ENCODE results near the gene MRPS27.

The MRPS27 gene

GRCh38 chr5:72265032-72265877, 54.8 kb downstream of the MRPS27 start:
- H3K9me3 ChIP-seq (ENCODE audit: control insufficient read depth, low read length) = no peaks in the 10 kb centered on the region
- no peak overlapping the region for H3K27ac ChIP-seq
- no peaks in the 10 kb centered on the region for H3K27me3 ChIP-seq (ENCODE audit: control insufficient read depth, insufficient read depth, low read length)
- peaks cover 7% of the 10 kb centered on the region for H3K4me1 ChIP-seq
- H3K9ac ChIP-seq = no peak overlapping the region
- H3K4me3 ChIP-seq (ENCODE audit: low read depth, low read length) = no peak overlapping the region
- peaks cover 10% of the 10 kb centered on the region for H3K79me2 ChIP-seq
- H3K4me2 ChIP-seq (ENCODE audit: low read length) = no peak overlapping the region
- no peak overlapping the region for H2AFZ ChIP-seq
- TF ChIP-seq, protein P1, sequence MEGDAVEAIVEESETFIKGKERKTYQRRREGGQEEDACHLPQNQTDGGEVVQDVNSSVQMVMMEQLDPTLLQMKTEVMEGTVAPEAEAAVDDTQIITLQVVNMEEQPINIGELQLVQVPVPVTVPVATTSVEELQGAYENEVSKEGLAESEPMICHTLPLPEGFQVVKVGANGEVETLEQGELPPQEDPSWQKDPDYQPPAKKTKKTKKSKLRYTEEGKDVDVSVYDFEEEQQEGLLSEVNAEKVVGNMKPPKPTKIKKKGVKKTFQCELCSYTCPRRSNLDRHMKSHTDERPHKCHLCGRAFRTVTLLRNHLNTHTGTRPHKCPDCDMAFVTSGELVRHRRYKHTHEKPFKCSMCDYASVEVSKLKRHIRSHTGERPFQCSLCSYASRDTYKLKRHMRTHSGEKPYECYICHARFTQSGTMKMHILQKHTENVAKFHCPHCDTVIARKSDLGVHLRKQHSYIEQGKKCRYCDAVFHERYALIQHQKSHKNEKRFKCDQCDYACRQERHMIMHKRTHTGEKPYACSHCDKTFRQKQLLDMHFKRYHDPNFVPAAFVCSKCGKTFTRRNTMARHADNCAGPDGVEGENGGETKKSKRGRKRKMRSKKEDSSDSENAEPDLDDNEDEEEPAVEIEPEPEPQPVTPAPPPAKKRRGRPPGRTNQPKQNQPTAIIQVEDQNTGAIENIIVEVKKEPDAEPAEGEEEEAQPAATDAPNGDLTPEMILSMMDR (IDR thresholded peaks at IDR 0.05) = no peak
- H3K36me3 ChIP-seq (ENCODE audit: control insufficient read depth, insufficient read depth, low read length) = no peaks in the 10 kb centered on the region

- Histone ChIP-seq H3K4me1 (peaks cover 8% of the 10 kb centered on the region), H3K27me3 (ENCODE audit: control insufficient read depth, insufficient read depth, low read length) (no peaks in the 10 kb centered on the region), H3K4me3 (ENCODE audit: low read depth, low read length) (no peak overlapping the region), H3K36me3 (ENCODE audit: control insufficient read depth, insufficient read depth, low read length) (no peaks in the 10 kb centered on the region), H3K9ac (no peak overlapping the region), H3K27ac (no peak overlapping the region), H3K4me2 (ENCODE audit: low read length) (no peak overlapping the region), H3K9me3 (ENCODE audit: control insufficient read depth, low read length) (no peaks in the 10 kb centered on the region), H2AFZ (no peak overlapping the region), H3K79me2 (peaks cover 6% of the 10 kb centered on the region)
- TF ChIP-seq, protein P1 (IDR thresholded peaks at IDR 0.05) = no peak
Measured at GRCh38 chr5:72256536-72256935, 63.5 kb downstream of the MRPS27 start.

DNA sequence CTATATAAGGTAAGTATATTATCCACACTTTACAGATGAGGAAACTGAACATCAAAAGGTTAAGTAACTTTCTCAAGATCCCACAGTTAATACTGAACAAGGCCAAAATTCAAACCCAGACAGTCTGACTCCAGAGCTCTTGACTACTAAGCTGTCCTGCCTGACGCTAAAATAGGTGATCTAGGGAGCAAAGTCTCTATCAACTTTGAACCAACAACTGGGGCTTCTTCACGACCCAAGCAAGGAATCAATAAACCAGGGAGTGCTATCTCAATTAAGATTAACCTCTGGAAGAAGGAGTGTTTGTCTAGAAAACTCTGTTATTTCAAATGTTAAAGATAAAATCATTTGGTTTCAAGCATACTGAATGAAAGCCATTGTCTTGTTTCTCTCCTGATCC, 64.4 kb downstream of the MRPS27 start:
- Histone ChIP-seq H3K4me3 (ENCODE audit: low read depth, low read length) (no peak overlapping the region), H2AFZ (no peak overlapping the region), H3K27ac (no peak overlapping the region), H3K36me3 (ENCODE audit: control insufficient read depth, insufficient read depth, low read length) (no peaks in the 10 kb centered on the region), H3K4me2 (ENCODE audit: low read length) (no peak overlapping the region), H3K4me1 (peaks cover 13% of the 10 kb centered on the region), H3K9ac (no peak overlapping the region), H3K9me3 (ENCODE audit: control insufficient read depth, low read length) (no peaks in the 10 kb centered on the region), H3K79me2 (peaks cover 2% of the 10 kb centered on the region), H3K27me3 (ENCODE audit: control insufficient read depth, insufficient read depth, low read length) (no peaks in the 10 kb centered on the region)
- TF ChIP-seq, protein P1 (IDR thresholded peaks at IDR 0.05) = no peak

DNA sequence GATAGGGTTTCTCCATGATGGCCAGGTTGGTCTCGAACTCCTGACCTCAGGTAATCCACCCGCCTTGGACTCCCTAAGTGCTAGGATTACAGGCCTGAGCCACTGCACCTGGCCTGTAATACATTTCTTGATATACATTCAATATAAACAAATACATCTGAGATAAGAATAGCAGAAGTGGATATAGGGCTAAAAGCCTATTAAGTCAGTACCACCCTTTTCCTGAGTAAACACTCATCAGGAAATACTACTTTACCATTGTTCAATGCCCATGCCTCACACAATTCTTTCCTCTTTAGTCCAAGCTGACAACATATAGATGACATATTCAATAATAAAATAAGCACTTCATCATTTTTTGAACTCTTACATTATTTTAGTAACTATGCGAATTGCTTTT, 64.8 kb downstream of the MRPS27 start:
- Histone ChIP-seq H3K4me1 (peaks cover 13% of the 10 kb centered on the region), H3K79me2 (peaks cover 2% of the 10 kb centered on the region), H3K9ac (no peak overlapping the region), H3K9me3 (ENCODE audit: control insufficient read depth, low read length) (no peaks in the 10 kb centered on the region), H3K27me3 (ENCODE audit: control insufficient read depth, insufficient read depth, low read length) (no peaks in the 10 kb centered on the region), H3K27ac (no peak overlapping the region), H2AFZ (no peak overlapping the region), H3K36me3 (ENCODE audit: control insufficient read depth, insufficient read depth, low read length) (no peaks in the 10 kb centered on the region), H3K4me2 (ENCODE audit: low read length) (no peak overlapping the region), H3K4me3 (ENCODE audit: low read depth, low read length) (no peak overlapping the region)
- TF ChIP-seq, protein P1 (IDR thresholded peaks at IDR 0.05) = no peak
